HepG2 (cell line): Measurements from ENCODE around the gene RAI14. TPM values are rescaled to one million over a fixed set of nuclear protein-coding genes. Genes with fewer than 3 reads are reported as not detected.

ENCODE experiments used
- ATM ChIP-seq: fragments of 450-650 bp; IDR thresholded peaks from 2 replicates; pipeline ENCODE4 v1.7.1; 2017; ENCODE audit warnings: mild to moderate bottlenecking, borderline replicate concordance
- IRF2 ChIP-seq: IDR thresholded peaks from 2 replicates; pipeline ENCODE4 v1.6.1; 2018; ENCODE audit warnings: missing genetic modification reagents, missing compliant biosample characterization
- KDM6A ChIP-seq: IDR thresholded peaks from 2 replicates; pipeline ENCODE4 v1.6.1; 2016; ENCODE audit warnings: low read depth
- MED1 ChIP-seq: sonication (generic); formaldehyde crosslinking; IDR thresholded peaks from 2 replicates; pipeline ENCODE4 v1.4.0; 2020; ENCODE audit warnings: missing genetic modification reagents
- NFATC3 ChIP-seq: sonication (generic); formaldehyde crosslinking; IDR thresholded peaks from 2 replicates; pipeline ENCODE4 v1.5.1; 2020; ENCODE audit warnings: mild to moderate bottlenecking, missing genetic modification reagents
- SIN3A ChIP-seq: IDR thresholded peaks from 2 replicates; pipeline ENCODE4 v1.6.1; 2011; ENCODE audit warnings: low read depth, mild to moderate bottlenecking, control low read depth, low read length, borderline replicate concordance
- SKI ChIP-seq: fragments of 450-650 bp; IDR thresholded peaks from one replicate; pipeline ENCODE4 v1.6.1; 2018; ENCODE audit warnings: mild to moderate bottlenecking; ENCODE audit not compliant: partially characterized antibody
- SMAD3 ChIP-seq: sonication (generic); formaldehyde crosslinking; IDR thresholded peaks from 2 replicates; pipeline ENCODE4 v1.4.0; 2020; ENCODE audit warnings: missing genetic modification reagents
- SNAI1 ChIP-seq: sonication (generic); formaldehyde crosslinking; IDR thresholded peaks from 2 replicates; pipeline ENCODE4 v1.5.0; 2020; ENCODE audit warnings: mild to moderate bottlenecking, missing genetic modification reagents, borderline replicate concordance
- TAF1 ChIP-seq: sonication (generic); formaldehyde crosslinking; IDR thresholded peaks from 2 replicates; pipeline ENCODE4 v1.4.0; 2020; ENCODE audit warnings: missing genetic modification reagents
- YY1 ChIP-seq: IDR thresholded peaks from 2 replicates; pipeline ENCODE4 v1.6.1; 2011; ENCODE audit warnings: low read length, low read depth, moderate library complexity, mild to moderate bottlenecking; ENCODE audit not compliant: insufficient read depth, insufficient replicate concordance
- ZMYM3 ChIP-seq: sonication (generic); formaldehyde crosslinking; IDR thresholded peaks from 2 replicates; pipeline ENCODE4 v1.5.1; 2020; ENCODE audit warnings: mild to moderate bottlenecking, missing genetic modification reagents
- ZNF207 ChIP-seq: fragments of 450-650 bp; IDR thresholded peaks from 2 replicates; pipeline ENCODE4 v1.6.1; 2016; ENCODE audit warnings: antibody characterized with exemption, borderline replicate concordance
- ZNF263 ChIP-seq: sonication (generic); formaldehyde crosslinking; IDR thresholded peaks from 2 replicates; pipeline ENCODE4 v1.4.0; 2020; ENCODE audit warnings: missing genetic modification reagents
- ZNF776 ChIP-seq: sonication (generic); formaldehyde crosslinking; IDR thresholded peaks from 2 replicates; pipeline ENCODE4 v1.4.0; 2020; ENCODE audit warnings: mild to moderate bottlenecking, missing genetic modification reagents
- polyA plus RNA-seq, 8 experiments: library from polyadenylated mRNA; depleted of rRNA in 3 of 8; stranded (reverse) in 7 of 8; unstranded in 1 of 8; fragments of >200 nt; fragmentation: Illumina TruSeq in 4 of 8; extraction: Trizol in 4 of 8; gene quantifications; 2 replicates each; pipeline versions ENCODE4 v1.2.1 to v1.2.3, GENCODE V29; 2011 to 2016; ENCODE audit warnings: low read depth in 4 of 8, missing spikeins in 1 of 8, mixed read lengths in 1 of 8; ENCODE audit not compliant: insufficient read depth in 1 of 8
- total RNA-seq, 5 experiments: library from RNA; depleted of rRNA; stranded (reverse); fragments of >200 nt; fragmentation: Illumina TruSeq; extraction: Trizol; gene quantifications; 2 replicates each; pipeline ENCODE4 v1.2.3, GENCODE V29; 2016; ENCODE audit warnings: low read depth in 1 of 5
- TF ChIP-seq, protein P1 (sequence below), 2 experiments: sonication (generic) in 1 of 2; formaldehyde crosslinking in 1 of 2; IDR thresholded peaks; 2 replicates each; pipeline versions ENCODE4 v1.4.0 to v1.6.1; 2016 to 2020; ENCODE audit warnings: borderline replicate concordance in 1 of 2, low read depth in 1 of 2, mild to moderate bottlenecking in 1 of 2, missing genetic modification reagents in 1 of 2
- TF ChIP-seq, protein P2 (sequence below): IDR thresholded peaks from 2 replicates; pipeline ENCODE4 v1.6.1; 2012; ENCODE audit warnings: low read length, improper control_type of control experiment
- TF ChIP-seq, protein P3 (sequence below): sonication (generic); formaldehyde crosslinking; IDR thresholded peaks from 2 replicates; pipeline ENCODE4; 2020; ENCODE audit warnings: missing genetic modification reagents, mild to moderate bottlenecking, borderline replicate concordance

RAI14 gene
- total and polyA plus RNA-seq, 2 of the 13 experiments (the other 11 are each of a cell fraction or from before 2014, with no cell fraction given): 12.6 to 18.2 TPM

DNA sequence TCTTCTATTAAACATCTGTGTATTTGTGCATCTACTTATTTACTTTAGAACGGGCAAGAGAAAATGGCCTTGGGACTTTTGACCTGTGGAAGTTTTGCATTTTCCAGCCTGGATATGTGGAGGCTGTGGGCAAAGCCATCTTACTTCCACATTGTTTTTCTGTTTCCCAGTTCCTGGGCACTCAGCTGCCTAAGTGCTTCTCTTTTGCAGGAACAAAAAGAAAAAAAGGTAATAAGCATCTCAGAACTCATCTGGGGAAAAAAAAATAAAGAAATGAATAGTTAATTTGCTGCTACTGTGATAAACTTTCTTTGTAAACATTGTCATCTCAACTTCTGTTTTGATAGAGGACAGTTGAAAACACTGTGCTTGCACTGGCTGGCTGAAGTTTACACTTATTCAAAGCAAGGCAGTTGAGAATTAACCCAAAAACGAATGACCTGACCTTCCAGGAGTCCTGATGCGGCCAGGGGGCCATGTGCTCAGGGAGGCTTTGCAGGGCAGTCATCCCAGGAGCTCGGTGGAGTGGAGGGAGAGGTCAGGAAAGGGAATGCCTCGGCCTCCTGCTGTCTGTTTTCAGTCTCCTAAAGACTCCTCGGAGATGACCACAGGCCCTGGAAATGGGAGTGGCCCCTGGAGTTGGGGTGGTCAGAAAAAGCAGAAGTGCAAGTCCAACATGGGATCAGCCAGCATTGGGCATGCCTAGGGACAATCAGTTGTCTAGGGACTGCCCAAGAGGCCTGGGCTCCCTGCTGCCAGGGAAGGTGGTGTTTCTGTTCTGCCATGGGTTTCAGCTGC is 75.5 kb downstream of the RAI14 start (continued):
- TF ChIP-seq ZNF263 (peak; percentile 60; the same call in 1 of the 2 replicates), SMAD3 (0 out of 2 replicates have a peak, but pooled peaks have one; percentile 37), SIN3A (no peak), NFATC3 (CRISPR knock-in tag) (no peak), ATM (no peak), IRF2 (CRISPR knock-in tag) (no peak), KDM6A (CRISPR knock-in tag) (peak; percentile 43; the same call in 1 of the 2 replicates), YY1 (peak; percentile 53), SNAI1 (CRISPR knock-in tag) (no peak), SKI (no peak), ZNF776 (CRISPR knock-in tag) (no peak), ZNF207 (no peak), MED1 (CRISPR knock-in tag) (peak; percentile 33; the same call in 1 of the 2 replicates), ZMYM3 (CRISPR knock-in tag) (no peak), TAF1 (CRISPR knock-in tag) (no peak)
- TF ChIP-seq, protein P1, sequence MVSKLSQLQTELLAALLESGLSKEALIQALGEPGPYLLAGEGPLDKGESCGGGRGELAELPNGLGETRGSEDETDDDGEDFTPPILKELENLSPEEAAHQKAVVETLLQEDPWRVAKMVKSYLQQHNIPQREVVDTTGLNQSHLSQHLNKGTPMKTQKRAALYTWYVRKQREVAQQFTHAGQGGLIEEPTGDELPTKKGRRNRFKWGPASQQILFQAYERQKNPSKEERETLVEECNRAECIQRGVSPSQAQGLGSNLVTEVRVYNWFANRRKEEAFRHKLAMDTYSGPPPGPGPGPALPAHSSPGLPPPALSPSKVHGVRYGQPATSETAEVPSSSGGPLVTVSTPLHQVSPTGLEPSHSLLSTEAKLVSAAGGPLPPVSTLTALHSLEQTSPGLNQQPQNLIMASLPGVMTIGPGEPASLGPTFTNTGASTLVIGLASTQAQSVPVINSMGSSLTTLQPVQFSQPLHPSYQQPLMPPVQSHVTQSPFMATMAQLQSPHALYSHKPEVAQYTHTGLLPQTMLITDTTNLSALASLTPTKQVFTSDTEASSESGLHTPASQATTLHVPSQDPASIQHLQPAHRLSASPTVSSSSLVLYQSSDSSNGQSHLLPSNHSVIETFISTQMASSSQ (IDR thresholded peaks at IDR 0.05; ENCODE audit: low read depth): no peak
- TF ChIP-seq, protein P1 (CRISPR knock-in tag; IDR thresholded peaks at IDR 0.05; ENCODE audit: borderline replicate concordance): peak; percentile 34; the same call in 1 of the 2 replicates
- TF ChIP-seq, protein P2, sequence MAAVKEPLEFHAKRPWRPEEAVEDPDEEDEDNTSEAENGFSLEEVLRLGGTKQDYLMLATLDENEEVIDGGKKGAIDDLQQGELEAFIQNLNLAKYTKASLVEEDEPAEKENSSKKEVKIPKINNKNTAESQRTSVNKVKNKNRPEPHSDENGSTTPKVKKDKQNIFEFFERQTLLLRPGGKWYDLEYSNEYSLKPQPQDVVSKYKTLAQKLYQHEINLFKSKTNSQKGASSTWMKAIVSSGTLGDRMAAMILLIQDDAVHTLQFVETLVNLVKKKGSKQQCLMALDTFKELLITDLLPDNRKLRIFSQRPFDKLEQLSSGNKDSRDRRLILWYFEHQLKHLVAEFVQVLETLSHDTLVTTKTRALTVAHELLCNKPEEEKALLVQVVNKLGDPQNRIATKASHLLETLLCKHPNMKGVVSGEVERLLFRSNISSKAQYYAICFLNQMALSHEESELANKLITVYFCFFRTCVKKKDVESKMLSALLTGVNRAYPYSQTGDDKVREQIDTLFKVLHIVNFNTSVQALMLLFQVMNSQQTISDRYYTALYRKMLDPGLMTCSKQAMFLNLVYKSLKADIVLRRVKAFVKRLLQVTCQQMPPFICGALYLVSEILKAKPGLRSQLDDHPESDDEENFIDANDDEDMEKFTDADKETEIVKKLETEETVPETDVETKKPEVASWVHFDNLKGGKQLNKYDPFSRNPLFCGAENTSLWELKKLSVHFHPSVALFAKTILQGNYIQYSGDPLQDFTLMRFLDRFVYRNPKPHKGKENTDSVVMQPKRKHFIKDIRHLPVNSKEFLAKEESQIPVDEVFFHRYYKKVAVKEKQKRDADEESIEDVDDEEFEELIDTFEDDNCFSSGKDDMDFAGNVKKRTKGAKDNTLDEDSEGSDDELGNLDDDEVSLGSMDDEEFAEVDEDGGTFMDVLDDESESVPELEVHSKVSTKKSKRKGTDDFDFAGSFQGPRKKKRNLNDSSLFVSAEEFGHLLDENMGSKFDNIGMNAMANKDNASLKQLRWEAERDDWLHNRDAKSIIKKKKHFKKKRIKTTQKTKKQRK: no peak
- TF ChIP-seq, protein P3, sequence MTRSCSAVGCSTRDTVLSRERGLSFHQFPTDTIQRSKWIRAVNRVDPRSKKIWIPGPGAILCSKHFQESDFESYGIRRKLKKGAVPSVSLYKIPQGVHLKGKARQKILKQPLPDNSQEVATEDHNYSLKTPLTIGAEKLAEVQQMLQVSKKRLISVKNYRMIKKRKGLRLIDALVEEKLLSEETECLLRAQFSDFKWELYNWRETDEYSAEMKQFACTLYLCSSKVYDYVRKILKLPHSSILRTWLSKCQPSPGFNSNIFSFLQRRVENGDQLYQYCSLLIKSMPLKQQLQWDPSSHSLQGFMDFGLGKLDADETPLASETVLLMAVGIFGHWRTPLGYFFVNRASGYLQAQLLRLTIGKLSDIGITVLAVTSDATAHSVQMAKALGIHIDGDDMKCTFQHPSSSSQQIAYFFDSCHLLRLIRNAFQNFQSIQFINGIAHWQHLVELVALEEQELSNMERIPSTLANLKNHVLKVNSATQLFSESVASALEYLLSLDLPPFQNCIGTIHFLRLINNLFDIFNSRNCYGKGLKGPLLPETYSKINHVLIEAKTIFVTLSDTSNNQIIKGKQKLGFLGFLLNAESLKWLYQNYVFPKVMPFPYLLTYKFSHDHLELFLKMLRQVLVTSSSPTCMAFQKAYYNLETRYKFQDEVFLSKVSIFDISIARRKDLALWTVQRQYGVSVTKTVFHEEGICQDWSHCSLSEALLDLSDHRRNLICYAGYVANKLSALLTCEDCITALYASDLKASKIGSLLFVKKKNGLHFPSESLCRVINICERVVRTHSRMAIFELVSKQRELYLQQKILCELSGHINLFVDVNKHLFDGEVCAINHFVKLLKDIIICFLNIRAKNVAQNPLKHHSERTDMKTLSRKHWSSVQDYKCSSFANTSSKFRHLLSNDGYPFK (CRISPR knock-in tag): peak; percentile 48; the same call in 1 of the 2 replicates
